GM18519 (cell line): Measurements from ENCODE around the gene FAM240A.
"Not testable (repeated sequence)": the region's sequence is repeated elsewhere in the genome, so short reads cannot be mapped to it uniquely, and the experiment has no call there.

Experiments used
- ATAC-seq: cut with Tn5 transposase; IDR thresholded peaks from one replicate; pipeline ENCODE4 v1.9.1; 2021; ENCODE audit warnings: mild to moderate bottlenecking, moderate library complexity; ENCODE audit not compliant: unreplicated experiment, low FRiP score

The FAM240A gene

DNA sequence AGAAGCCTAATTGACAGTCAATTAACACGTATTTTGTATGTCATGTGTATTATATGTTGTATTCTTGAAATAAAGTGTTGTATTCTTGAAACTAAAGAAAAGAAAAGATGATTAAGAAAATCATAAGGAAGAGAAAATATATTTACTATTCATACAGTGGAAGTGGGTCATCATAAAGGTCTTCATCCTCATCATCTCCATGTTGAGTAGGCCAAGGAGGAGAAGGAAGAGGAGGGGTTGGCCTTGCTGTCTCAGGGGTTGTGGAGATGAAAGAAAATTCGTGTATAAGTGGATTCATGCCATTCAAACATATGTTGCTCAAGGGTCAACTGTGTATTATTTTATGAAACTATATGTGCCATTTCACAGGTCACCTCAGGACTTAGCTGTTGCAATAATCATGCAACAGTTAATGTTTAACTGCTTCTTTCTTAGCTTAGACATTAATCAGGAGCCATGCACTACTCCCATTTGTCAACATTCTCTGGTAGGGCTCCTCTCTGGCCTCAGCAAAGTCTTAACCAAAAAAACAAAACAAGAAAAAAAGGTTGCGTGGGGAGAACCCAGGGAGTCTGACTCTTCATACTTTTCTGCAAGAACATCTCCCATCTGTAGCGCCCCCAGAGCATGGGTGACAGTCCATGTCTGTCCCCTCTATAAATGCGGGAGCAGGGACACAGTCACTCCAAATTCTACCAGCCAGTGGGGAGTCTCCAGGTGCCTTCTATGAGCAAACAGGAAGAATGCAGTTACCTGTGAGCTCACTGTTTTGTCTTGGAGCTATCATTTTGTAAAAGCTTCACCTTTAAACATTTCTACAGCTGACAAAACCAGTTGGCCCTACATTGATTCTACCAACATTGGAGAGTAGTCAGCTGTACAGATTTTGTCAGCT lies 26.3 kb upstream of the FAM240A start:
- no peak for ATAC-seq

GRCh38 chr3:46586738-46587246 lies 25.5 kb upstream of the FAM240A start:
- ATAC-seq, result no peak

- ATAC-seq, result not testable (repeated sequence)
Measured at GRCh38 chr3:46587268-46587667, 25.1 kb upstream of the FAM240A start.

GRCh38 chr3:46593274-46593862 lies 19.0 kb upstream of the FAM240A start:
- ATAC-seq, result no peak

GRCh38 chr3:46593979-46594378 lies 18.3 kb upstream of the FAM240A start:
- no peak for ATAC-seq

DNA sequence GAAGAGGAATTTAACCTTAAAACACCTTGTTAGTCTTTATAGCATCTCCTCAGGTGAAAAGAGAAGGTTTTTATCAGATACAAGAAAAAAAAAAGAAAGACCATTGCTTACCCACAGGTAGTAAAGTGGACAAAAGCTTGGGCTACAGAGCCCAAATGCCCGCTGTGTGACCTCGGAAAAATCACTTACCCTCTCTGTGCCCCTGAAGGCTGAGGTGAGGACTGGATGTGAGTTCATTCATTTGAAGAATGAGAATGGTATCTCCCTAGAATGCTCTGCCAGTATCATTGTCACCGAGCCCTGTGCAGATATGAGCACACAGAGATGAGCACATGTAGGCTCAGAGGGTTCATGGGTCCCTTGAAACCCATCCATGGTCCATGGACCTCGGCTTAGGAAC lies 17.6 kb upstream of the FAM240A start:
- ATAC-seq, result no peak

DNA sequence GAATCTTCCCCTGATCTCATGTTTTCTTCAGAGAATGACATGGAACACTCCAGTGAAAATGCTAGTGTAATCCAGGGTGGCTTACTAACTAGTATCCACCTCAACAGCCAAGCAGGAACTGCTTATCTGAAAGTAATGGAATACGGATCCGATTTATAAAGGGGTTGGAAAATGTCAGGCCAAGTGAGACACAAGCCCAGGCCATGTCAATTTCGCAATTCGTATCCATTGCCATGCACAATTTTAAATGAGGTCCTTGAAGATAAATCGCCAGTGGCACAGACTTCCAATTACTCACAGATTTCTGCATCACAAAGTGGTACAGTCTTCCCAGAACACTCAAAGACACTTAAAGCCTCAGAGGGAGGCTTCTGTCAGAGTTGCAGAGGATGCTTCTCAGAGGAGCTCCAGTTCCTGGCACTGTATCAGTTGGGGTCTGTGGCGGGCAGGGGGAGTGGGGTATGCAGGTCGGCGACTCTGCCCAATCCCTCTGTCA lies 16.5 kb upstream of the FAM240A start:
- ATAC-seq, result no peak

- ATAC-seq, result no peak
Measured at GRCh38 chr3:46599590-46599989, 12.7 kb upstream of the FAM240A start.

- ATAC-seq, result no peak
Measured at GRCh38 chr3:46603446-46604046, 8.8 kb upstream of the FAM240A start.

DNA sequence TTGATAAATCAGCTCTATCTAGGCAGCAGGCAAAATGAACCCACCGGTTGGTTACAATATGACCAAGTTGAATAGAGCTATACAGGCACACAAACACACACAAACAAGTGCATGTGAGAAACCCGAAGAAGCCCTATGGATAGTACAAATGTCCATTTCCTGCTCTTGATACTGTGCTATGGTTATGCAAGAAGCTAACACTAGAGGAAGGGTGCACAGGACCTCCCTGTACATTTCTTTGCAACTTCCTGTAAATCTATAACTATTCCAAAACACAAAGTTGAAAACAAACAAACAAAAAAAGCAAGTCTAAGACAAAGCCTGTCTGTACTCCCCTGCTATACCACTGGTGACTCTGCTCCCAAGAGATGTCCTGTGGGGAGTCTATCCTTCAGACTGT lies 8.2 kb upstream of the FAM240A start:
- ATAC-seq, result no peak

DNA sequence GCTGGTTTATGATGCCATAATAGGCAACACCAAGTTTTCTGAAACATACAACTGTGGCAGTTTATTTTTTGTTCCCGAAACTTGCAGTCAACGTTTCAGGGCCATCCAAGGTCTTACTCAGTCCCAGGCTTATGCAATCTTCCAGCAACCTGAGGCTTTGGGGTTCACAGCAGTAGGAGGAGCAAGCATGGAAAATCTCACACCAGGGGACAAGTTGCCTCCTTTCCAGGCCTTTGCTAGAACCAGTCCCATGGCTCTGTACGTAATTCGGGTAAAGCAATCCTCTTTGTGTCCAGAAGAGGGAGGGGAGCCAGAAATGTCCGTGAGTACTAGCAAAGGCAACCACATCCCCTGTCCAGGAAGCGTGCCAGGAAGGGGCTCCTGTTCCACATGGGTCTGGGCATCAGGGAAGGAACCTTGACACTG lies 4.7 kb upstream of the FAM240A start:
- ATAC-seq, result no peak

- no peak for ATAC-seq
Measured at GRCh38 chr3:46609212-46609721, 3.1 kb upstream of the FAM240A start.

- no peak for ATAC-seq
Measured at GRCh38 chr3:46609944-46610722, 2.2 kb upstream of the FAM240A start.

GRCh38 chr3:46613313-46614005 lies 1.1 kb downstream of the FAM240A start:
- ATAC-seq, result no peak

GRCh38 chr3:46614431-46614830 lies 2.1 kb downstream of the FAM240A start:
- no peak for ATAC-seq

DNA sequence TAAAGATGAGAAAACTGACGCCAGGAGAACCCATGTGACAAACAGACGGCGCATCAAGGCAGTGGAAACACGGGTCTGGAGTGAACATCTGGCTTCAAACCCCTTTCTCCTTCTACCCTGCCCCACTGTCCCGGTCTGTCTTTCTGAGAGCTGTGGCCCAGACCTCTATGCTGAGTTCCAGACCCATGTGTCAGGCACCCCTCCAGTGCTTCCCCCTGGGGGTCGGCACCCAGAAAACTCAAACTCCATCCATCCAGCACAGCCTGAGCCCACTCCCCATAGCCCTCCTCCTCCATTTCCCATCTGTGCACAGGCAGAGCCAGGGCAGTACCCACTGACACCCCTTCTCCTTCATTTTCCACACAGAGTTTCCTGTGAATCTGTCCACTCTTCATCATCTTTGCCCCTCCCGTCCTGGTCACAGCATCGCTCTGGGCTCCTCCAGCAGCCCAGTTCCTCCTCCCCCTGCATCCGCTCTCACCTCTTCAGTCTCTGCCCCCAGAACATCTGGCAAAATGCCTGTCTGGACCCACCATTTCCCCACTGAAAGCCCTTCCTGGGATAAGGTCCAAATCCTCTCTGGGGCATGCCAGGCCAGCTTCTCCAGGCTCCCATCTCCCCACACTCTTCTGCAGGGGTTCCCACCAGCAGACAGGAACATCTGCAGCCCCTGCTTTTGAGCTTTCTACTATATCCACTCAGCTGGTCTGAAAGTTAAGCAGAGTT lies 2.9 kb downstream of the FAM240A start:
- no peak for ATAC-seq

DNA sequence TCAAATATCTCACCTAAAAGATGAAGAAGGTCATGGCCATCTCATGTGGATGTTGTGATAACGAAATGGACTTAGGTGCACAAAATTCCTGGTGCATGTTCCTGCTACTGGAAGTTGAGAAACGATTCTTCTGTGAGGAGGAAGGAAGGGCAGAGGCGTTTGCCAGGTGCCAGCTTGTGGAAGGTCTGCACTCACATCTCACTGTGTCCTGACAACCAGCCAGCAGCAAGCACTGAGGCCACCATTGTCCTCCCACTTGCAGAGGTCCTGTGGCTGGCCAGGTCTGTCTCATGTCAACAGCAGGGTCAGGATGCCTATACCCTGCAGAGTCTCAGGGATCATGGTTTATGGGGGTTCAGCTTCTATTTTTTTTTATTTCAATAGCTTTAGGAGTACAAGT lies 3.7 kb downstream of the FAM240A start:
- ATAC-seq, result no peak

GRCh38 chr3:46617941-46618340 lies 5.6 kb downstream of the FAM240A start:
- no peak for ATAC-seq
